Upper lobe of left lung (tissue), 6 donors: Measurements from ENCODE around the gene PARD3B. TPM values are rescaled to one million over a fixed set of nuclear protein-coding genes. Genes with fewer than 3 reads are reported as not detected.

Source experiments
- ATAC-seq, 2 donors: fragments of 200-7000 bp; cut with Tn5 transposase; one replicate each; pipeline ENCODE4 v1.9.1; 2022; ENCODE audit warnings: mild to moderate bottlenecking in 2 of 2, moderate library complexity in 2 of 2; ENCODE audit not compliant: low FRiP score in 2 of 2
- DNase-seq, 2 donors: peaks; one replicate each; pipeline ENCODE4 v3.0.0-alpha.2; 2019 to 2020
- H3K27ac ChIP-seq, 4 donors: fragments of 200-600 bp; sonication (generic); one replicate each; pipeline ENCODE4 v1.5.1; 2016 to 2019
- H3K27me3 ChIP-seq, 4 donors: fragments of 200-600 bp; sonication (generic); one replicate each; pipeline ENCODE4 v1.5.1; 2017 to 2019
- H3K36me3 ChIP-seq, 4 donors: fragments of 200-600 bp; sonication (generic); one replicate each; pipeline ENCODE4 v1.5.1; 2016 to 2019
- H3K4me1 ChIP-seq, 4 donors: fragments of 200-600 bp; sonication (generic); one replicate each; pipeline ENCODE4 v1.5.1; 2018 to 2019
- H3K4me3 ChIP-seq, 4 donors: fragments of 200-600 bp; sonication (generic); one replicate each; pipeline ENCODE4 v1.5.1; 2017 to 2019; ENCODE audit warnings: mild to moderate bottlenecking in 2 of 4, moderate library complexity in 1 of 4
- H3K9me3 ChIP-seq, 4 donors: fragments of 200-600 bp; sonication (generic); one replicate each; pipeline ENCODE4 v1.5.1; 2018 to 2019
- EP300 ChIP-seq, 4 donors: sonication (generic); formaldehyde crosslinking; IDR thresholded peaks; one replicate each; pipeline ENCODE4 v1.5.1; 2017; ENCODE audit warnings: antibody characterized with exemption in 4 of 4, control low read depth in 2 of 4
- POLR2A ChIP-seq, 4 donors: fragments of 450-650 bp; IDR thresholded peaks; one replicate each; pipeline ENCODE4 v1.5.1; 2016 to 2017; ENCODE audit warnings: antibody characterized with exemption in 4 of 4, mild to moderate bottlenecking in 2 of 4
- POLR2AphosphoS5 ChIP-seq, 2 donors: sonication (generic); formaldehyde crosslinking; IDR thresholded peaks; one replicate each; pipeline ENCODE4 v1.5.1; 2017; ENCODE audit warnings: antibody characterized with exemption in 2 of 2
- WGBS, 2 donors: methylation state at CpG; one replicate each; pipeline ENCODE4 v1.1.5; 2017 to 2018; 5-methylcytosine and 5-hydroxymethylcytosine counted together
- total RNA-seq, 6 donors: library from RNA; depleted of rRNA in 4 of 6; stranded (reverse); fragments of >200 nt in 4 of 6; gene quantifications; one replicate each; pipeline versions ENCODE4 v1.1.0 to v1.2.1, GENCODE V29; 2016 to 2021
- TF ChIP-seq, protein P1 (sequence below), 6 experiments: fragments of 450-650 bp in 4 of 6; fragments of 200-600 bp in 2 of 6; sonication (generic) in 2 of 6; IDR thresholded peaks; one replicate each; pipeline ENCODE4 v1.5.1; 2016 to 2019; ENCODE audit warnings: antibody characterized with exemption in 6 of 6
- donor health status: DM: no; HTN: no; CAD: no; lungs with moderate emphysema.
- donor health status: DM: no; HTN: yes; CAD: no; lungs with severe emphysema.

Gene PARD3B
- total RNA-seq, 6 donors from 2014 or later = 17.8 to 44.9 (median 24.2) TPM

- DNase-seq (no peak), ATAC-seq (no peak)
- WGBS, 2 donors = 90 to 96% methylated on average over 2 of the region's 2 CpGs
- H3K27ac ChIP-seq = no peak overlapping the region
- TF ChIP-seq EP300 (IDR thresholded peaks at IDR 0.05) (no peak), POLR2AphosphoS5 (IDR thresholded peaks at IDR 0.05) (no peak), POLR2A (IDR thresholded peaks at IDR 0.05) (no peak)
- H3K36me3 ChIP-seq = no peaks in the 10 kb centered on the region
- no peaks in the 10 kb centered on the region for H3K9me3 ChIP-seq
- no peaks in the 10 kb centered on the region for H3K27me3 ChIP-seq
- H3K4me1 ChIP-seq = no peaks in the 10 kb centered on the region
- no peak overlapping the region for H3K4me3 ChIP-seq
Measured at GRCh38 chr2:204722691-204723090, 177.4 kb downstream of the PARD3B start.

GRCh38 chr2:204725693-204726360 lies 180.6 kb downstream of the PARD3B start:
- ATAC-seq = no peak
- H3K27ac ChIP-seq = no peak overlapping the region
- no peaks in the 10 kb centered on the region for H3K27me3 ChIP-seq
- no peaks in the 10 kb centered on the region for H3K9me3 ChIP-seq
- no peak for DNase-seq
- WGBS, 2 donors = 92 to 93% methylated on average over 3 of the region's 3 CpGs
- H3K4me3 ChIP-seq = no peak overlapping the region
- no peaks in the 10 kb centered on the region for H3K36me3 ChIP-seq
- H3K4me1 ChIP-seq = no peaks in the 10 kb centered on the region
- TF ChIP-seq EP300 (IDR thresholded peaks at IDR 0.05) (no peak), POLR2AphosphoS5 (IDR thresholded peaks at IDR 0.05) (no peak), POLR2A (IDR thresholded peaks at IDR 0.05) (no peak)
- TF ChIP-seq, protein P1, sequence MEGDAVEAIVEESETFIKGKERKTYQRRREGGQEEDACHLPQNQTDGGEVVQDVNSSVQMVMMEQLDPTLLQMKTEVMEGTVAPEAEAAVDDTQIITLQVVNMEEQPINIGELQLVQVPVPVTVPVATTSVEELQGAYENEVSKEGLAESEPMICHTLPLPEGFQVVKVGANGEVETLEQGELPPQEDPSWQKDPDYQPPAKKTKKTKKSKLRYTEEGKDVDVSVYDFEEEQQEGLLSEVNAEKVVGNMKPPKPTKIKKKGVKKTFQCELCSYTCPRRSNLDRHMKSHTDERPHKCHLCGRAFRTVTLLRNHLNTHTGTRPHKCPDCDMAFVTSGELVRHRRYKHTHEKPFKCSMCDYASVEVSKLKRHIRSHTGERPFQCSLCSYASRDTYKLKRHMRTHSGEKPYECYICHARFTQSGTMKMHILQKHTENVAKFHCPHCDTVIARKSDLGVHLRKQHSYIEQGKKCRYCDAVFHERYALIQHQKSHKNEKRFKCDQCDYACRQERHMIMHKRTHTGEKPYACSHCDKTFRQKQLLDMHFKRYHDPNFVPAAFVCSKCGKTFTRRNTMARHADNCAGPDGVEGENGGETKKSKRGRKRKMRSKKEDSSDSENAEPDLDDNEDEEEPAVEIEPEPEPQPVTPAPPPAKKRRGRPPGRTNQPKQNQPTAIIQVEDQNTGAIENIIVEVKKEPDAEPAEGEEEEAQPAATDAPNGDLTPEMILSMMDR (IDR thresholded peaks at IDR 0.05) = no peak

DNA sequence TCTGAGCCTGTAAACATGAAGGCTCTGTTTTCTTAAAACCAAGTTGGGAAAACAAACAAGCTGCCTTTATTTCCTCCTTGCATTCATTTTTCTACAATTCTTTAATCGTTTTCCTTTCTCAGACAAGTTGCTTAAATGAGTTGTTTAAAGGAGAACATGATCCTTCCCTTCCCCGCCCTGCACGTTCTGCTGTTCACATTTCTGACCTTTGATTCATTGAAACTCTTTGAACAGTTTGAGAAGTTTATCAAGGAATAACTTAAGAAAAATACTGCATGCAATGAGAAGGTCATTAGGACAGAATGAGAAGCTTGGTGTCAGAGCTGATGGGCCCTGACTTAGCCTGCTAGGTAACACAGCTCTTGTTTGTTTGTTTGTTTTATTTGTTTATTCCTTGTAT lies 181.6 kb downstream of the PARD3B start:
- ATAC-seq = no peak
- no peak for DNase-seq
- H3K27ac ChIP-seq = no peak overlapping the region
- H3K36me3 ChIP-seq = no peaks in the 10 kb centered on the region
- TF ChIP-seq EP300 (IDR thresholded peaks at IDR 0.05) (no peak), POLR2AphosphoS5 (IDR thresholded peaks at IDR 0.05) (no peak), POLR2A (IDR thresholded peaks at IDR 0.05) (no peak)
- TF ChIP-seq, protein P1 (IDR thresholded peaks at IDR 0.05) = no peak
- WGBS, 2 donors = 82 to 87% methylated on average over 3 of the region's 3 CpGs
- H3K27me3 ChIP-seq = no peaks in the 10 kb centered on the region
- H3K4me3 ChIP-seq = no peak overlapping the region
- no peaks in the 10 kb centered on the region for H3K9me3 ChIP-seq
- no peaks in the 10 kb centered on the region for H3K4me1 ChIP-seq

DNA sequence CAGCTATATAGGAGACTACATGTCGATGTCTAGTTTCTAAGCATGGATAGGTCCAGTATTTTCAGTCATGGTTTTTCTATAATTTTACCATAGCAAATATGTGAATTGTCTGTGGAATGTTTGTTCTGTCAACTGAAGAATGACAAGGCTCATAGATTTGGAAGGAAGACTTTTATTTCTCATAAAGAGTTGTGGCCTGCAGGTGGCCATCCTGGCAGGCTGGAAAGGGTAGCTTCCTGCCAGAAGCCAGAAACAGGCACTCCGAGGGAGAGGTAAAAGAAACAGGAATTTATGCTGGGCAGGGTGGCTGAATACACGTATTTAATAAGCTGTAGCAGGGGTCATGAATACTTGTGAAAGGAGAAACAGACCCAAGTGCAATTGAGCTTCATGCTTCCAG lies 182.1 kb downstream of the PARD3B start:
- DNase-seq (no peak), ATAC-seq (no peak)
- H3K4me3 ChIP-seq = no peak overlapping the region
- no peaks in the 10 kb centered on the region for H3K9me3 ChIP-seq
- 80 to 87% methylated on average over 3 of the region's 3 CpGs for WGBS, 2 donors
- no peaks in the 10 kb centered on the region for H3K36me3 ChIP-seq
- H3K27ac ChIP-seq = no peak overlapping the region
- no peaks in the 10 kb centered on the region for H3K4me1 ChIP-seq
- H3K27me3 ChIP-seq = no peaks in the 10 kb centered on the region
- no peak for TF ChIP-seq POLR2AphosphoS5 (IDR thresholded peaks at IDR 0.05)
- no peak for TF ChIP-seq EP300 (IDR thresholded peaks at IDR 0.05)
- TF ChIP-seq, protein P1 (IDR thresholded peaks at IDR 0.05) = no peak
- no peak for TF ChIP-seq POLR2A (IDR thresholded peaks at IDR 0.05)

DNA sequence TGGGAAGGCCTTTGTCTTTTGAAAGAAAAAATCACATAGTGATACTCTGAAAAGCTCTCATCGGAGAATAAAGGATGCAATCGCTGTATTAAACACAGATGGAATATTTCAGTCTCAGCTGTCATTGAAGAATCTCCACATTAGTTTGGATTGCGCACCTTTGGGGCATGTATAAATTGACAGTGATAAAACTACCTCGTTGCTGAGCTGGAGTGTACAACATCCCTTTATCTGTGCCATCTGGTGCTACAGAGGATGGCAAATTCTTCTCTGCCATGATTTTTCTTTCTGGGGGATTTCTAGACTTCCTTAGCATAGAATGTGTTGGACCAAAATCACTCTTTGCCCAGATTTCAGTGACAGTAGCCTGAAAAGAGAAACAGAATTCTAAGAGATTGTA lies 185.3 kb downstream of the PARD3B start:
- no peak for ATAC-seq
- Histone ChIP-seq H3K36me3 (no peaks in the 10 kb centered on the region), H3K9me3 (no peaks in the 10 kb centered on the region), H3K4me1 (no peaks in the 10 kb centered on the region), H3K27ac (no peak overlapping the region), H3K27me3 (no peaks in the 10 kb centered on the region), H3K4me3 (no peak overlapping the region)
- TF ChIP-seq POLR2AphosphoS5 (IDR thresholded peaks at IDR 0.05) (no peak), EP300 (IDR thresholded peaks at IDR 0.05) (no peak), POLR2A (IDR thresholded peaks at IDR 0.05) (no peak)
- TF ChIP-seq, protein P1 (IDR thresholded peaks at IDR 0.05) = no peak
- 70 to 75% methylated on average over 4 of the region's 4 CpGs for WGBS, 2 donors
- no peak for DNase-seq
